Measurements from ENCODE around the gene TKT. TPM values are rescaled to one million over a fixed set of nuclear protein-coding genes. Genes with fewer than 3 reads are reported as not detected.

The TKT gene
- total and polyA plus RNA-seq, 2 of the 13 experiments (the other 11 are each of a cell fraction or from before 2014, with no cell fraction given), result 150 to 238 TPM

DNA sequence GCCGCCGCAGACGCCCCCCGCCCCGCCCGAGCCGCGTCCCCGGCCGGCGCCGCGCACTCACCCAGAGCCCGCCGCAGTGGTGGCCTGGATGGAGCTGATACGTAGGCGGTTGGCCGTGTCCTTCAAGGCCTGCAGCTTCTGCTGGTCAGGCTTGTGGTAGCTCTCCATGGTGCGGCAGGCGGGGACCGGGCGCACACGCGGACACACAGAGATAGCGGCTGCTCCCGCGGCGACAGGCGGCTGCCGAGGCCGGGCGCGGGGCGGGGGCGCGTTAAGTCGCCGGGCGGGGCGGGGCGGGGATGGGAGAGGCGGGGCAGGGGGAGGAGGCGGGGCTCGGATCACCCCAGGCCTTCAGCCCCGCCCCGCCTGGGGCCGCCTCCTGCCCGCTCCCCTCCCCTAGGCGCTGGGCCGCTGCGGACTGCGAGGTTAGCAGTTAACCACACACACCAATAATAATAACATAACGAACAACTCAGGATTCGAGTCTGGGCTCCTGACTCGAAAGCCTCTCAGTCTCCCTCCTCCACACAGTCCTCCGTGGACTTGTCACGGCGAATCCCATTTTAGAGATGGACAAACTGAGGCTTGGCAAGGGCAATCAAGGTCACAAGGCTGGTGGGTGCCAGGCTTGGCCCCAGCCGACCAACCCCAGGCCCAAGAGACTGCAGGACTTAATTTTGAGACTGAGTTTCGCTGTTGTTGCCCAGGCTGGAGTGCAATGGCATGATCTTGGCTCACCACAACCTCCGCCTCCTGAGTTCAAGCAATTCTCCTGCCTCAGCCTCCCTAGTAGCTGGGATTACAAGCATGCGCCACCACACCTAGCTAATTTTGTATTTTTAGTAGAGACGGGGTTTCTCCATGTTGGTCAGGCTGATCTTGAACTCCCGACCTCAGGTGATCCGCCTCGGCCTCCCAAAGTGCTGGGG, at the start of gene TKT (continued):
- TF ChIP-seq, protein P1, sequence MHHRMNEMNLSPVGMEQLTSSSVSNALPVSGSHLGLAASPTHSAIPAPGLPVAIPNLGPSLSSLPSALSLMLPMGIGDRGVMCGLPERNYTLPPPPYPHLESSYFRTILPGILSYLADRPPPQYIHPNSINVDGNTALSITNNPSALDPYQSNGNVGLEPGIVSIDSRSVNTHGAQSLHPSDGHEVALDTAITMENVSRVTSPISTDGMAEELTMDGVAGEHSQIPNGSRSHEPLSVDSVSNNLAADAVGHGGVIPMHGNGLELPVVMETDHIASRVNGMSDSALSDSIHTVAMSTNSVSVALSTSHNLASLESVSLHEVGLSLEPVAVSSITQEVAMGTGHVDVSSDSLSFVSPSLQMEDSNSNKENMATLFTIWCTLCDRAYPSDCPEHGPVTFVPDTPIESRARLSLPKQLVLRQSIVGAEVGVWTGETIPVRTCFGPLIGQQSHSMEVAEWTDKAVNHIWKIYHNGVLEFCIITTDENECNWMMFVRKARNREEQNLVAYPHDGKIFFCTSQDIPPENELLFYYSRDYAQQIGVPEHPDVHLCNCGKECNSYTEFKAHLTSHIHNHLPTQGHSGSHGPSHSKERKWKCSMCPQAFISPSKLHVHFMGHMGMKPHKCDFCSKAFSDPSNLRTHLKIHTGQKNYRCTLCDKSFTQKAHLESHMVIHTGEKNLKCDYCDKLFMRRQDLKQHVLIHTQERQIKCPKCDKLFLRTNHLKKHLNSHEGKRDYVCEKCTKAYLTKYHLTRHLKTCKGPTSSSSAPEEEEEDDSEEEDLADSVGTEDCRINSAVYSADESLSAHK (CRISPR knock-in tag; IDR thresholded peaks at IDR 0.05; ENCODE audit: borderline replicate concordance), result no peak
- TF ChIP-seq, protein P2, sequence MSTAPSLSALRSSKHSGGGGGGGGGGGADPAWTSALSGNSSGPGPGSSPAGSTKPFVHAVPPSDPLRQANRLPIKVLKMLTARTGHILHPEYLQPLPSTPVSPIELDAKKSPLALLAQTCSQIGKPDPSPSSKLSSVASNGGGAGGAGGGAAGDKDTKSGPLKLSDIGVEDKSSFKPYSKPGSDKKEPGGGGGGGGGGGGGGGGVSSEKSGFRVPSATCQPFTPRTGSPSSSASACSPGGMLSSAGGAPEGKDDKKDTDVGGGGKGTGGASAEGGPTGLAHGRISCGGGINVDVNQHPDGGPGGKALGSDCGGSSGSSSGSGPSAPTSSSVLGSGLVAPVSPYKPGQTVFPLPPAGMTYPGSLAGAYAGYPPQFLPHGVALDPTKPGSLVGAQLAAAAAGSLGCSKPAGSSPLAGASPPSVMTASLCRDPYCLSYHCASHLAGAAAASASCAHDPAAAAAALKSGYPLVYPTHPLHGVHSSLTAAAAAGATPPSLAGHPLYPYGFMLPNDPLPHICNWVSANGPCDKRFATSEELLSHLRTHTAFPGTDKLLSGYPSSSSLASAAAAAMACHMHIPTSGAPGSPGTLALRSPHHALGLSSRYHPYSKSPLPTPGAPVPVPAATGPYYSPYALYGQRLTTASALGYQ (CRISPR knock-in tag; IDR thresholded peaks at IDR 0.05), result no peak
- no peak for TF ChIP-seq ZFP62 (CRISPR knock-in tag; IDR thresholded peaks at IDR 0.05)
- TF ChIP-seq ZNF382 (CRISPR knock-in tag; IDR thresholded peaks at IDR 0.05; ENCODE audit: borderline replicate concordance), result no peak
- TF ChIP-seq, protein P3, sequence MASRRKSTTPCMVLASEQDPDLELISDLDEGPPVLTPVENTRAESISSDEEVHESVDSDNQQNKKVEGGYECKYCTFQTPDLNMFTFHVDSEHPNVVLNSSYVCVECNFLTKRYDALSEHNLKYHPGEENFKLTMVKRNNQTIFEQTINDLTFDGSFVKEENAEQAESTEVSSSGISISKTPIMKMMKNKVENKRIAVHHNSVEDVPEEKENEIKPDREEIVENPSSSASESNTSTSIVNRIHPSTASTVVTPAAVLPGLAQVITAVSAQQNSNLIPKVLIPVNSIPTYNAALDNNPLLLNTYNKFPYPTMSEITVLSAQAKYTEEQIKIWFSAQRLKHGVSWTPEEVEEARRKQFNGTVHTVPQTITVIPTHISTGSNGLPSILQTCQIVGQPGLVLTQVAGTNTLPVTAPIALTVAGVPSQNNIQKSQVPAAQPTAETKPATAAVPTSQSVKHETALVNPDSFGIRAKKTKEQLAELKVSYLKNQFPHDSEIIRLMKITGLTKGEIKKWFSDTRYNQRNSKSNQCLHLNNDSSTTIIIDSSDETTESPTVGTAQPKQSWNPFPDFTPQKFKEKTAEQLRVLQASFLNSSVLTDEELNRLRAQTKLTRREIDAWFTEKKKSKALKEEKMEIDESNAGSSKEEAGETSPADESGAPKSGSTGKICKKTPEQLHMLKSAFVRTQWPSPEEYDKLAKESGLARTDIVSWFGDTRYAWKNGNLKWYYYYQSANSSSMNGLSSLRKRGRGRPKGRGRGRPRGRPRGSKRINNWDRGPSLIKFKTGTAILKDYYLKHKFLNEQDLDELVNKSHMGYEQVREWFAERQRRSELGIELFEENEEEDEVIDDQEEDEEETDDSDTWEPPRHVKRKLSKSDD (CRISPR knock-in tag; IDR thresholded peaks at IDR 0.05; ENCODE audit: low read depth), result no peak
- no peak for TF ChIP-seq NFYB (CRISPR knock-in tag; IDR thresholded peaks at IDR 0.05)
- TF ChIP-seq, protein P4, sequence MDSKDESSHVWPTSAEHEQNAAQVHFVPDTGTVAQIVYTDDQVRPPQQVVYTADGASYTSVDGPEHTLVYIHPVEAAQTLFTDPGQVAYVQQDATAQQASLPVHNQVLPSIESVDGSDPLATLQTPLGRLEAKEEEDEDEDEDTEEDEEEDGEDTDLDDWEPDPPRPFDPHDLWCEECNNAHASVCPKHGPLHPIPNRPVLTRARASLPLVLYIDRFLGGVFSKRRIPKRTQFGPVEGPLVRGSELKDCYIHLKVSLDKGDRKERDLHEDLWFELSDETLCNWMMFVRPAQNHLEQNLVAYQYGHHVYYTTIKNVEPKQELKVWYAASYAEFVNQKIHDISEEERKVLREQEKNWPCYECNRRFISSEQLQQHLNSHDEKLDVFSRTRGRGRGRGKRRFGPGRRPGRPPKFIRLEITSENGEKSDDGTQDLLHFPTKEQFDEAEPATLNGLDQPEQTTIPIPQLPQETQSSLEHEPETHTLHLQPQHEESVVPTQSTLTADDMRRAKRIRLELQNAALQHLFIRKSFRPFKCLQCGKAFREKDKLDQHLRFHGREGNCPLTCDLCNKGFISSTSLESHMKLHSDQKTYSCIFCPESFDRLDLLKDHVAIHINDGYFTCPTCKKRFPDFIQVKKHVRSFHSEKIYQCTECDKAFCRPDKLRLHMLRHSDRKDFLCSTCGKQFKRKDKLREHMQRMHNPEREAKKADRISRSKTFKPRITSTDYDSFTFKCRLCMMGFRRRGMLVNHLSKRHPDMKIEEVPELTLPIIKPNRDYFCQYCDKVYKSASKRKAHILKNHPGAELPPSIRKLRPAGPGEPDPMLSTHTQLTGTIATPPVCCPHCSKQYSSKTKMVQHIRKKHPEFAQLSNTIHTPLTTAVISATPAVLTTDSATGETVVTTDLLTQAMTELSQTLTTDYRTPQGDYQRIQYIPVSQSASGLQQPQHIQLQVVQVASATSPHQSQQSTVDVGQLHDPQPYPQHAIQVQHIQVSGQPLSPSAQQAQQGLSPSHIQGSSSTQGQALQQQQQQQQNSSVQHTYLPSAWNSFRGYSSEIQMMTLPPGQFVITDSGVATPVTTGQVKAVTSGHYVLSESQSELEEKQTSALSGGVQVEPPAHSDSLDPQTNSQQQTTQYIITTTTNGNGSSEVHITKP (CRISPR knock-in tag; IDR thresholded peaks at IDR 0.05; ENCODE audit: low read depth), result no peak
- TF ChIP-seq, protein P5, sequence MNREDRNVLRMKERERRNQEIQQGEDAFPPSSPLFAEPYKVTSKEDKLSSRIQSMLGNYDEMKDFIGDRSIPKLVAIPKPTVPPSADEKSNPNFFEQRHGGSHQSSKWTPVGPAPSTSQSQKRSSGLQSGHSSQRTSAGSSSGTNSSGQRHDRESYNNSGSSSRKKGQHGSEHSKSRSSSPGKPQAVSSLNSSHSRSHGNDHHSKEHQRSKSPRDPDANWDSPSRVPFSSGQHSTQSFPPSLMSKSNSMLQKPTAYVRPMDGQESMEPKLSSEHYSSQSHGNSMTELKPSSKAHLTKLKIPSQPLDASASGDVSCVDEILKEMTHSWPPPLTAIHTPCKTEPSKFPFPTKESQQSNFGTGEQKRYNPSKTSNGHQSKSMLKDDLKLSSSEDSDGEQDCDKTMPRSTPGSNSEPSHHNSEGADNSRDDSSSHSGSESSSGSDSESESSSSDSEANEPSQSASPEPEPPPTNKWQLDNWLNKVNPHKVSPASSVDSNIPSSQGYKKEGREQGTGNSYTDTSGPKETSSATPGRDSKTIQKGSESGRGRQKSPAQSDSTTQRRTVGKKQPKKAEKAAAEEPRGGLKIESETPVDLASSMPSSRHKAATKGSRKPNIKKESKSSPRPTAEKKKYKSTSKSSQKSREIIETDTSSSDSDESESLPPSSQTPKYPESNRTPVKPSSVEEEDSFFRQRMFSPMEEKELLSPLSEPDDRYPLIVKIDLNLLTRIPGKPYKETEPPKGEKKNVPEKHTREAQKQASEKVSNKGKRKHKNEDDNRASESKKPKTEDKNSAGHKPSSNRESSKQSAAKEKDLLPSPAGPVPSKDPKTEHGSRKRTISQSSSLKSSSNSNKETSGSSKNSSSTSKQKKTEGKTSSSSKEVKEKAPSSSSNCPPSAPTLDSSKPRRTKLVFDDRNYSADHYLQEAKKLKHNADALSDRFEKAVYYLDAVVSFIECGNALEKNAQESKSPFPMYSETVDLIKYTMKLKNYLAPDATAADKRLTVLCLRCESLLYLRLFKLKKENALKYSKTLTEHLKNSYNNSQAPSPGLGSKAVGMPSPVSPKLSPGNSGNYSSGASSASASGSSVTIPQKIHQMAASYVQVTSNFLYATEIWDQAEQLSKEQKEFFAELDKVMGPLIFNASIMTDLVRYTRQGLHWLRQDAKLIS (CRISPR knock-in tag; IDR thresholded peaks at IDR 0.05), result no peak
- no peak; the same call in 1 of the 2 replicates for TF ChIP-seq ZNF333 (CRISPR knock-in tag; IDR thresholded peaks at IDR 0.05; ENCODE audit: borderline replicate concordance)
- TF ChIP-seq NPAS2 (CRISPR knock-in tag; IDR thresholded peaks at IDR 0.05; ENCODE audit: borderline replicate concordance), result no peak
